H1 (cell line): Measurements from ENCODE around the gene SPTBN1. TPM values are rescaled to one million over a fixed set of nuclear protein-coding genes. Genes with fewer than 3 reads are reported as not detected.

Source experiments
- CTCF ChIA-PET: fragments of 300-600 bp; sonication (Branson Sonifier 250); formaldehyde crosslinking; loops from one replicate; lab custom pipeline; 2021; ENCODE audit not compliant: partially characterized antibody; lab: Charles Lee
- POLR2A ChIA-PET: fragments of 300-600 bp; sonication (Branson Sonifier 250); formaldehyde crosslinking; loops from one replicate; lab custom pipeline; 2021; ENCODE audit warnings: inconsistent platforms; ENCODE audit not compliant: partially characterized antibody; lab: Charles Lee
- DNase-seq, 2 experiments: peaks; one replicate each; pipeline versions ENCODE4 v3.0.0 to v3.0.0-alpha.2; 2010 to 2022; ENCODE audit warnings: low spot score in 2 of 2, low read depth in 1 of 2, mixed read lengths in 1 of 2
- FAIRE-seq: peaks from 2 replicates; lab custom pipeline; 2011; peaks lifted over from hg19 to GRCh38; lab: Jason Lieb, UNC
- H2AFZ ChIP-seq: 2 replicates; pipeline ENCODE4 v1.8.1; 2012; ENCODE audit warnings: low read length, inconsistent platforms
- H2AK5ac ChIP-seq: 2 replicates; pipeline ENCODE4 v1.6.1; 2013; ENCODE audit warnings: low read depth, low read length
- H2BK120ac ChIP-seq: replicated peaks from 2 replicates; pipeline ENCODE3; 2013; ENCODE audit warnings: low read depth, low read length, inconsistent platforms
- H2BK12ac ChIP-seq: 2 replicates; pipeline ENCODE4 v1.6.1; 2013; ENCODE audit warnings: low read depth, low read length
- H2BK15ac ChIP-seq: 2 replicates; pipeline ENCODE4 v1.6.1; 2013; ENCODE audit warnings: low read length
- H2BK20ac ChIP-seq: 2 replicates; pipeline ENCODE4 v1.6.1; 2013; ENCODE audit warnings: low read length
- H2BK5ac ChIP-seq: 2 replicates; pipeline ENCODE4 v1.6.1; 2013; ENCODE audit warnings: low read depth, low read length
- H3K14ac ChIP-seq: 2 replicates; pipeline ENCODE4 v1.6.1; 2013; ENCODE audit warnings: inconsistent platforms; ENCODE audit not compliant: insufficient read length
- H3K18ac ChIP-seq: 2 replicates; pipeline ENCODE4 v1.6.1; 2013; ENCODE audit warnings: low read length; ENCODE audit errors: extremely low read depth
- H3K23ac ChIP-seq: 2 replicates; pipeline ENCODE4 v1.6.1; 2013; ENCODE audit warnings: inconsistent platforms; ENCODE audit not compliant: insufficient read length
- H3K23me2 ChIP-seq: 2 replicates; pipeline ENCODE4 v1.6.1; 2013; ENCODE audit warnings: low read depth, low read length
- H3K27ac ChIP-seq: 2 replicates; pipeline ENCODE4 v1.6.1; 2011; ENCODE audit warnings: low read depth, low read length, inconsistent platforms
- H3K27me3 ChIP-seq, 4 experiments: replicated peaks in 1 of 4; 1 replicate in 1 of 4; 2 replicates in 3 of 4; pipeline versions ENCODE4 v1.6.1 to v1.8.1; 2011 to 2013; ENCODE audit warnings: low read length in 3 of 4, mild to moderate bottlenecking in 3 of 4, inconsistent platforms in 2 of 4, mixed read lengths in 2 of 4, moderate library complexity in 1 of 4; ENCODE audit not compliant: control insufficient read depth in 3 of 4, insufficient read depth in 3 of 4; ENCODE audit errors: extremely low read depth in 1 of 4
- H3K36me3 ChIP-seq, 4 experiments: 2 replicates each; pipeline versions ENCODE4 v1.6.1 to v1.8.1; 2011 to 2013; ENCODE audit warnings: mild to moderate bottlenecking in 4 of 4, low read length in 3 of 4, moderate library complexity in 2 of 4, control low read depth in 1 of 4, inconsistent platforms in 1 of 4; ENCODE audit not compliant: insufficient read depth in 4 of 4, control insufficient read depth in 2 of 4
- H3K4ac ChIP-seq: replicated peaks from 2 replicates; pipeline ENCODE3; 2013; ENCODE audit warnings: low read length, low read depth, mixed read lengths, inconsistent platforms; ENCODE audit not compliant: insufficient read length
- H3K4me1 ChIP-seq, 4 experiments: replicated peaks in 1 of 4; 1 replicate in 1 of 4; 2 replicates in 3 of 4; pipeline versions ENCODE4 v1.6.1 to v1.8.1; 2011 to 2013; ENCODE audit warnings: low read length in 3 of 4, inconsistent platforms in 2 of 4, mixed read lengths in 1 of 4; ENCODE audit not compliant: insufficient read depth in 4 of 4, control insufficient read depth in 3 of 4
- H3K4me2 ChIP-seq, 2 experiments: 2 replicates each; pipeline versions ENCODE4 v1.6.1 to v1.8.1; 2011 to 2013; ENCODE audit warnings: low read depth in 2 of 2, low read length in 2 of 2, control low read depth in 1 of 2, inconsistent platforms in 1 of 2, mild to moderate bottlenecking in 1 of 2; ENCODE audit not compliant: insufficient read depth in 1 of 2
- H3K4me3 ChIP-seq, 4 experiments: fragments of 200-600, 300-600 bp in 1 of 4; sonication (generic), shearing (Covaris generic), sonication (Bioruptor Twin) in 1 of 4; 2 replicates each; pipeline versions ENCODE4 v1.5.1 to v1.8.1; 2011 to 2016; ENCODE audit warnings: low read length in 4 of 4, low read depth in 3 of 4, control low read depth in 2 of 4, inconsistent platforms in 2 of 4, mild to moderate bottlenecking in 2 of 4, mixed read lengths in 1 of 4, moderate library complexity in 1 of 4; ENCODE audit not compliant: insufficient read depth in 2 of 4; ENCODE audit errors: extremely low read depth in 1 of 4
- H3K56ac ChIP-seq: replicated peaks from 2 replicates; pipeline ENCODE3; 2013; ENCODE audit warnings: low read depth, mild to moderate bottlenecking, mixed read lengths, low read length, inconsistent platforms; ENCODE audit not compliant: insufficient read length
- H3K79me1 ChIP-seq: 2 replicates; pipeline ENCODE4 v1.6.1; 2013; ENCODE audit warnings: low read depth, low read length, control low read depth
- H3K79me2 ChIP-seq, 2 experiments: 2 replicates each; pipeline versions ENCODE4 v1.6.1 to v1.8.1; 2012 to 2013; ENCODE audit warnings: low read length in 2 of 2, mild to moderate bottlenecking in 2 of 2, inconsistent platforms in 1 of 2; ENCODE audit not compliant: insufficient read depth in 2 of 2, control insufficient read depth in 1 of 2
- H3K9ac ChIP-seq, 4 experiments: replicated peaks in 1 of 4; 1 replicate in 1 of 4; 2 replicates in 3 of 4; pipeline versions ENCODE4 v1.6.1 to v1.8.1; 2011 to 2013; ENCODE audit warnings: low read depth in 3 of 4, low read length in 3 of 4, control low read depth in 2 of 4, mild to moderate bottlenecking in 2 of 4, moderate library complexity in 2 of 4, inconsistent platforms in 1 of 4; ENCODE audit errors: extremely low read depth in 1 of 4
- H3K9me3 ChIP-seq, 2 experiments: 2 replicates each; pipeline versions ENCODE4 v1.6.1 to v1.8.1; 2012 to 2013; ENCODE audit warnings: mild to moderate bottlenecking in 2 of 2, moderate library complexity in 2 of 2, control low read depth in 1 of 2, inconsistent platforms in 1 of 2, low read depth in 1 of 2, low read length in 1 of 2, mixed read lengths in 1 of 2; ENCODE audit not compliant: insufficient read depth in 2 of 2
- H4K20me1 ChIP-seq, 2 experiments: replicated peaks in 1 of 2; 2 replicates each; pipeline versions ENCODE3 to v1.8.1; 2011 to 2013; ENCODE audit warnings: inconsistent platforms in 2 of 2, low read length in 2 of 2, mild to moderate bottlenecking in 1 of 2; ENCODE audit not compliant: insufficient read depth in 2 of 2, control insufficient read depth in 1 of 2
- H4K5ac ChIP-seq: 2 replicates; pipeline ENCODE4 v1.6.1; 2013; ENCODE audit warnings: low read length, low read depth, mixed read lengths, inconsistent platforms; ENCODE audit not compliant: insufficient read length
- H4K8ac ChIP-seq: 2 replicates; pipeline ENCODE4 v1.8.0; 2013; ENCODE audit warnings: mild to moderate bottlenecking, moderate library complexity, low read length, inconsistent platforms; ENCODE audit not compliant: insufficient read depth; ENCODE audit errors: extremely low read depth
- H4K91ac ChIP-seq: replicated peaks from 2 replicates; pipeline ENCODE3; 2013; ENCODE audit warnings: low read length, mixed read lengths, inconsistent platforms; ENCODE audit not compliant: insufficient read length
- ASH2L ChIP-seq: fragments of 200-600, 300-600 bp; sonication (generic); IDR thresholded peaks from one replicate; pipeline ENCODE4 v1.7.1; 2017; ENCODE audit warnings: low read length
- BACH1 ChIP-seq: IDR thresholded peaks from 2 replicates; pipeline ENCODE4 v1.6.1; 2012; ENCODE audit warnings: low read length, improper control_type of control experiment
- CEBPB ChIP-seq: IDR thresholded peaks from 2 replicates; pipeline ENCODE4 v1.6.1; 2012; ENCODE audit warnings: low read depth, low read length
- PHF8 ChIP-seq: fragments of 200-600 bp; sonication (generic); conservative IDR thresholded peaks from 2 replicates; pipeline ENCODE4 v1.7.1; 2012; ENCODE audit warnings: low read depth, mild to moderate bottlenecking, inconsistent platforms, low read length, moderate library complexity
- RBBP5 ChIP-seq: IDR thresholded peaks from 2 replicates; pipeline ENCODE4 v1.7.1; 2012; ENCODE audit warnings: low read depth, mild to moderate bottlenecking, inconsistent platforms, low read length, moderate library complexity, borderline replicate concordance
- SIRT6 ChIP-seq: IDR thresholded peaks from one replicate; pipeline ENCODE4 v1.7.1; 2012; ENCODE audit warnings: low read length, inconsistent platforms
- TAF7 ChIP-seq: optimal IDR thresholded peaks from 2 replicates; pipeline ENCODE3; 2011; ENCODE audit warnings: low read depth, mild to moderate bottlenecking, inconsistent platforms, low read length, moderate library complexity, borderline replicate concordance
- YY1 ChIP-seq: IDR thresholded peaks from 2 replicates; pipeline ENCODE4 v1.6.1; 2011; ENCODE audit warnings: low read depth, mild to moderate bottlenecking, low read length
- ZNF274 ChIP-seq: IDR thresholded peaks from 2 replicates; pipeline ENCODE4 v1.7.0; 2012; ENCODE audit warnings: low read length, borderline replicate concordance; ENCODE audit errors: extremely low read depth
- WGBS, 2 experiments: shearing (Covaris generic) in 1 of 2; methylation state at CpG; one replicate each; pipeline versions ENCODE4 v1.1.6 to v1.1.7; 2013 to 2015; ENCODE audit warnings: low lambda C conversion rate in 2 of 2, mixed read lengths in 2 of 2, inconsistent platforms in 1 of 2, low coverage in 1 of 2, missing lambda C conversion rate in 1 of 2; ENCODE audit not compliant: insufficient replicate concordance in 2 of 2, insufficient coverage in 1 of 2, insufficient read length in 1 of 2; ENCODE audit errors: extremely low coverage in 1 of 2, missing lambda C conversion rate in 1 of 2; 5-methylcytosine and 5-hydroxymethylcytosine counted together
- polyA plus RNA-seq, 7 experiments: library from polyadenylated mRNA; depleted of rRNA in 3 of 7; stranded (reverse) in 5 of 7; unstranded in 2 of 7; fragments of >200 nt in 5 of 7; fragments of 200-250 nt in 2 of 7; gene quantifications; 1 replicate in 5 of 7; 2 replicates in 1 of 7; 4 replicates in 1 of 7; pipeline versions ENCODE4 v1.2.1 to v1.2.3, GENCODE V29; 2011 to 2013; ENCODE audit warnings: missing spikeins in 2 of 7, mixed read lengths in 2 of 7
- total RNA-seq: library from RNA; stranded (reverse); fragmentation: NEBNext Ultra II Directional; extraction: Animal tissue kit (Norgen Biotek cat#: 25700); gene quantifications from 2 replicates; pipeline ENCODE4 v1.2.1, GENCODE V29; 2021
- TF ChIP-seq, protein P1 (sequence below), 3 experiments: IDR thresholded peaks; 1 replicate in 2 of 3; 2 replicates in 1 of 3; pipeline versions ENCODE4 v1.5.1 to v1.6.1; 2011; ENCODE audit warnings: low read length in 3 of 3, mild to moderate bottlenecking in 3 of 3, inconsistent platforms in 2 of 3, low read depth in 1 of 3, moderate library complexity in 1 of 3; ENCODE audit not compliant: insufficient read depth in 1 of 3; ENCODE audit errors: control extremely low read depth in 1 of 3

Gene SPTBN1
- total and polyA plus RNA-seq, 2 of the 8 experiments (the other 6 are each of a cell fraction or from before 2014, with no cell fraction given) = 31.8 to 180 TPM

DNA sequence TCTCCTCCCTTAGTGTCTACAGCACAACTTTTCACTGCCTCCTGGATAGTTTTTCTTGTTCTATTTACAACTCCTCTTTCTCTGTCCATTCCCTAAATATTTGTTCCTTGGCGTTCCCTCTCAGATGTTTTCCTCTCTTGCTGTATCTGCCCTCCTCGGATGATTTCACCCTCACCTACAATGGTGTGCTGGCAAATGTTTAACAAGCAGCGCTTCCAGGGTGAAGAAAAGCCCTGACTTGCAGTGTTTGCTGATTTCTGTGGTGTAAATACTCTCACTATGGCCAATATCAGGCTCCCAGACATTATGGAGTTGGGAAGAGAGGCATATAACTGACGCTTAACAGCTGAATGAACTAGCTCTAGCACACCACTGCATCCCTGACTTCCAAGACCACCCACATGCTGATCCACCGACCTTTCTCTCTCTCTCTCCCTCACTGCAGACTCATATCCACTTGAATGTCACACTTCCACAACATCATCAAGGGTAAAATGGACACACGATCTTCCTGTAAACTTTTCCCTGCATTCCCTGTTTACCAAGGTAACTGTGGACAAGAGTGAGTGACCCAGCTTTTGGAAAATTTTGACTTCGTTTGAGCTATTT, 31.5 kb upstream of the SPTBN1 start:
- H3K4me3 ChIP-seq = no peak overlapping the region
- no peak overlapping the region for H3K56ac ChIP-seq
- DNase-seq = no peak
- no peak overlapping the region for H3K14ac ChIP-seq
- H4K20me1 ChIP-seq = no peaks in the 10 kb centered on the region
- H3K23ac ChIP-seq = no peak overlapping the region
- no peak overlapping the region for H2BK120ac ChIP-seq
- no peaks in the 10 kb centered on the region for H3K36me3 ChIP-seq
- FAIRE-seq = no peak
- no peak overlapping the region for H2BK5ac ChIP-seq
- no peaks in the 10 kb centered on the region for H3K79me2 ChIP-seq
- peaks cover 0 to 2% (median 0%) of the 10 kb centered on the region in 4 experiments; a peak in 2 of 7 replicates for H3K4me1 ChIP-seq
- no peak overlapping the region for H3K9ac ChIP-seq
- CTCF ChIA-PET = interaction anchor here (0.6 to 1.2 kb wide), 2 partner anchors 170 to 212 kb away, joined by 3 read pairs; no protein-coding TSS in a partner anchor
- H2AK5ac ChIP-seq = no peak overlapping the region
- no peak overlapping the region for H2AFZ ChIP-seq
- H3K27me3 ChIP-seq = no peaks in the 10 kb centered on the region
- POLR2A ChIA-PET = no interaction called here
- no peak overlapping the region for H4K5ac ChIP-seq
- no peak overlapping the region for H3K27ac ChIP-seq
- WGBS, 2 experiments = 72% methylated on average over 7 of the region's 7 CpGs; no CpG with 5 or more reads in 1 of the 2 experiments
- no peak overlapping the region for H2BK12ac ChIP-seq
- H3K4me2 ChIP-seq = no peak overlapping the region
- no peak overlapping the region for H3K4ac ChIP-seq
- no peaks in the 10 kb centered on the region for H3K23me2 ChIP-seq
- no peak overlapping the region for H3K18ac ChIP-seq
- no peak overlapping the region for H4K8ac ChIP-seq
- H2BK15ac ChIP-seq = no peak overlapping the region
- H2BK20ac ChIP-seq = no peak overlapping the region
- H3K9me3 ChIP-seq = 0 out of 4 replicates have a peak, but pooled peaks cover 0 to 4% of the 10 kb centered on the region in 2 experiments
- no peaks in the 10 kb centered on the region for H3K79me1 ChIP-seq
- no peak overlapping the region for H4K91ac ChIP-seq
- no peak for TF ChIP-seq SIRT6
- no peak for TF ChIP-seq CEBPB
- TF ChIP-seq RBBP5 = no peak
- TF ChIP-seq TAF7 = no peak
- TF ChIP-seq ASH2L = no peak
- TF ChIP-seq, protein P1, sequence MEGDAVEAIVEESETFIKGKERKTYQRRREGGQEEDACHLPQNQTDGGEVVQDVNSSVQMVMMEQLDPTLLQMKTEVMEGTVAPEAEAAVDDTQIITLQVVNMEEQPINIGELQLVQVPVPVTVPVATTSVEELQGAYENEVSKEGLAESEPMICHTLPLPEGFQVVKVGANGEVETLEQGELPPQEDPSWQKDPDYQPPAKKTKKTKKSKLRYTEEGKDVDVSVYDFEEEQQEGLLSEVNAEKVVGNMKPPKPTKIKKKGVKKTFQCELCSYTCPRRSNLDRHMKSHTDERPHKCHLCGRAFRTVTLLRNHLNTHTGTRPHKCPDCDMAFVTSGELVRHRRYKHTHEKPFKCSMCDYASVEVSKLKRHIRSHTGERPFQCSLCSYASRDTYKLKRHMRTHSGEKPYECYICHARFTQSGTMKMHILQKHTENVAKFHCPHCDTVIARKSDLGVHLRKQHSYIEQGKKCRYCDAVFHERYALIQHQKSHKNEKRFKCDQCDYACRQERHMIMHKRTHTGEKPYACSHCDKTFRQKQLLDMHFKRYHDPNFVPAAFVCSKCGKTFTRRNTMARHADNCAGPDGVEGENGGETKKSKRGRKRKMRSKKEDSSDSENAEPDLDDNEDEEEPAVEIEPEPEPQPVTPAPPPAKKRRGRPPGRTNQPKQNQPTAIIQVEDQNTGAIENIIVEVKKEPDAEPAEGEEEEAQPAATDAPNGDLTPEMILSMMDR (IDR thresholded peaks at IDR 0.05; ENCODE audit: control extremely low read depth in 1 of 3, insufficient read depth in 1 of 3, low read depth in 1 of 3, low read length in 3 of 3) = no peak
- TF ChIP-seq BACH1 = no peak
- TF ChIP-seq PHF8 = no peak
- TF ChIP-seq ZNF274 = no peak
- no peak for TF ChIP-seq YY1
